ENCODE measurements around the gene SLC34A3. TPM values are rescaled to one million over a fixed set of nuclear protein-coding genes. Genes with fewer than 3 reads are reported as not detected.
"Not testable (repeated sequence)": the region's sequence is repeated elsewhere in the genome, so short reads cannot be mapped to it uniquely, and the experiment has no call there.

The SLC34A3 gene
- total RNA-seq, 4 donors from 2014 or later, result not detected

DNA sequence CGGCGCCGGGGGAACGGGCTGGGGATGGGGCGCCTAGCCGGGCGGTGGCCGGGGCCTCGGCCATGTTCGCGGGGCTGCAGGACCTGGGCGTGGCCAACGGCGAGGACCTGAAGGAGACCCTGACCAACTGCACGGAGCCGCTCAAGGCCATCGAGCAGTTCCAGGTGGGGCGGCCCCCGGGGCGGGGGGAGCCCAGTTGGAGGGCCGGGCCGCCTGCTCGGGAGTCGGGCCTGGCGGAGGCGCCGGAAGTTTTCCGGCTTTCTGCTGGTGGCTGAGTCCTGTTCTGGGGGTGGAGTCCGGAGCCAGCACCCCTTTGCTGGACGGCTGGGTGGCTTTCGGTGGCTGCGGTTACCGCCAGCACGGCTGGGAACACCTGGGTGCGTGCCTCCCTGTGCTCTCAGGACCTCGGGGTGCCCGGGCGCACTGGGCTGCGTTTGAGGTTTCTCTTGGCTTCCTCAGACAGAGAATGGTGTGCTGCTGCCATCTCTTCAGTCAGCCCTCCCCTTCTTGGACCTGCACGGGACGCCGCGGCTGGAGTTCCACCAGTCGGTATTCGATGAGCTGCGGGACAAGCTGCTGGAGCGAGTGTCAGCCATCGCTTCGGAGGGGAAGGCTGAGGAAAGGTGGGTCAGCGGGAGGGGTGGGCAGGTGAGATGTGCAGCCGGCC, 24.9 kb downstream of the SLC34A3 start:
- no CpG with 5 or more reads among the region's 51 CpGs for WGBS
- Histone ChIP-seq H3K27me3 (no peaks in the 10 kb centered on the region), H3K4me3 (peak overlapping the region; percentile 81 to 100 (median 94)), H3K9me3 (no peaks in the 10 kb centered on the region), H3K27ac (replicated peaks in 1 of 4) (peak overlapping the region; percentile 77 to 84 (median 82)), H3K4me1 (peaks cover 25 to 33% (median 27%) of the 10 kb centered on the region in 4 donors), H3K36me3 (peaks cover 0 to 38% (median 30%) of the 10 kb centered on the region in 4 donors)
- intact Hi-C loops (cut with DNase I), result no loop called here
- DNase-seq (ENCODE audit: extremely low spot score), result no peak
- TF ChIP-seq, protein P1, sequence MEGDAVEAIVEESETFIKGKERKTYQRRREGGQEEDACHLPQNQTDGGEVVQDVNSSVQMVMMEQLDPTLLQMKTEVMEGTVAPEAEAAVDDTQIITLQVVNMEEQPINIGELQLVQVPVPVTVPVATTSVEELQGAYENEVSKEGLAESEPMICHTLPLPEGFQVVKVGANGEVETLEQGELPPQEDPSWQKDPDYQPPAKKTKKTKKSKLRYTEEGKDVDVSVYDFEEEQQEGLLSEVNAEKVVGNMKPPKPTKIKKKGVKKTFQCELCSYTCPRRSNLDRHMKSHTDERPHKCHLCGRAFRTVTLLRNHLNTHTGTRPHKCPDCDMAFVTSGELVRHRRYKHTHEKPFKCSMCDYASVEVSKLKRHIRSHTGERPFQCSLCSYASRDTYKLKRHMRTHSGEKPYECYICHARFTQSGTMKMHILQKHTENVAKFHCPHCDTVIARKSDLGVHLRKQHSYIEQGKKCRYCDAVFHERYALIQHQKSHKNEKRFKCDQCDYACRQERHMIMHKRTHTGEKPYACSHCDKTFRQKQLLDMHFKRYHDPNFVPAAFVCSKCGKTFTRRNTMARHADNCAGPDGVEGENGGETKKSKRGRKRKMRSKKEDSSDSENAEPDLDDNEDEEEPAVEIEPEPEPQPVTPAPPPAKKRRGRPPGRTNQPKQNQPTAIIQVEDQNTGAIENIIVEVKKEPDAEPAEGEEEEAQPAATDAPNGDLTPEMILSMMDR (IDR thresholded peaks at IDR 0.05), result no peak
- TF ChIP-seq POLR2AphosphoS5 (IDR thresholded peaks at IDR 0.05) (no peak), EP300 (IDR thresholded peaks at IDR 0.05) (no peak), POLR2A (IDR thresholded peaks at IDR 0.05; ENCODE audit: low read depth) (no peak)

DNA sequence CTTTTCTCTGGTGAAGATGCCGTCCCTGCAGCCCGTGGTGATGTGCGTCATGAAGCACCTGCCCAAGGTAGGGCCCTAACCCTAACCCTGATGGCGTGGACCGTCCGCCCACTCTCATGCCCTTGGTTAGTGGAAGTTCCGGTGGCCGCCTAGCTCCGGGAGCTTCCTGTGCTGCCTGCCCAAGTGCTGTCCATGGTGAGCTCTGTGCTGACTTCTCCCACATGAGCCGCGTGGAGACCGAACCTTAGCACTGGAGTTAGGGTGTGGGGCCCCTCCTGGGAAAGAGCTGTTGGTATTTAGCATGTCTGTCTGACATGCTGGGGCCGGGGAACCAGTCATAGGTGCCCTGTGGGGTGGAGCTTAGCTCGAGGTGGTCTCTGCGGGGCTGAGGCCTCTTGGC, 25.7 kb downstream of the SLC34A3 start:
- DNase-seq (ENCODE audit: extremely low spot score), result no peak

DNA sequence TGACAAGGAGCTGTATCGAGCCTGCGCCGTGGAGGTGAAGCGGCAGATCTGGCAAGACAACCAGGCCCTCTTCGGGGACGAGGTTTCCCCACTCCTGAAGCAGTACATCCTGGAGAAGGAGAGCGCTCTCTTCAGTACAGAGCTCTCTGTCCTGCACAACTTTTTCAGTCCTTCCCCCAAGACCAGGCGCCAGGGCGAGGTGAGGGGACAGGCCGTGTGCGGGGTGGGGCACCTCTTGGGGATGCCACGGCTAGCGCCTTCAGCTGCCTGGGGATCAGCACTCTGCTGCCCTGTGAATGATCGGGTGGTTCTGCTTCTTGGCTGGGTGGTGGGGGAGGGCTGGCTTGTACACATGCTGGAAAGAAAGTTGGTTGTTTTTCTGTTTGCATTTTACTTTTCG, 26.2 kb downstream of the SLC34A3 start:
- H3K27me3 ChIP-seq, result no peaks in the 10 kb centered on the region
- TF ChIP-seq, protein P1 (IDR thresholded peaks at IDR 0.05), result no peak
- TF ChIP-seq POLR2A (IDR thresholded peaks at IDR 0.05; ENCODE audit: low read depth), result no peak
- TF ChIP-seq EP300 (IDR thresholded peaks at IDR 0.05), result no peak
- TF ChIP-seq POLR2AphosphoS5 (IDR thresholded peaks at IDR 0.05), result no peak
- no peak for DNase-seq (ENCODE audit: extremely low spot score)
- H3K36me3 ChIP-seq, result peaks cover 0 to 41% (median 32%) of the 10 kb centered on the region in 4 donors
- peaks cover 24 to 36% (median 27%) of the 10 kb centered on the region in 4 donors for H3K4me1 ChIP-seq
- H3K27ac ChIP-seq (replicated peaks in 1 of 4), result no peak overlapping the region
- no peaks in the 10 kb centered on the region for H3K9me3 ChIP-seq
- 94% methylated on average over 15 of the region's 15 CpGs for WGBS
- peak overlapping the region in 3 of 4 donors; percentile 81 to 100 (median 87) for H3K4me3 ChIP-seq
- intact Hi-C loops (cut with DNase I), result no loop called here

More for the DNA sequence above, 25.7 kb downstream of the SLC34A3 start:
- Histone ChIP-seq H3K27ac (replicated peaks in 1 of 4) (no peak overlapping the region), H3K4me3 (peak overlapping the region; percentile 81 to 100 (median 94)), H3K9me3 (no peaks in the 10 kb centered on the region), H3K4me1 (peaks cover 24 to 33% (median 25%) of the 10 kb centered on the region in 4 donors), H3K36me3 (peaks cover 0 to 41% (median 32%) of the 10 kb centered on the region in 4 donors), H3K27me3 (no peaks in the 10 kb centered on the region)
- TF ChIP-seq POLR2A (IDR thresholded peaks at IDR 0.05; ENCODE audit: low read depth) (no peak), POLR2AphosphoS5 (IDR thresholded peaks at IDR 0.05) (no peak), EP300 (IDR thresholded peaks at IDR 0.05) (no peak)
- TF ChIP-seq, protein P1 (IDR thresholded peaks at IDR 0.05), result no peak
- 81% methylated on average over 13 of the region's 15 CpGs for WGBS
- intact Hi-C loops (cut with DNase I), result no loop called here

DNA sequence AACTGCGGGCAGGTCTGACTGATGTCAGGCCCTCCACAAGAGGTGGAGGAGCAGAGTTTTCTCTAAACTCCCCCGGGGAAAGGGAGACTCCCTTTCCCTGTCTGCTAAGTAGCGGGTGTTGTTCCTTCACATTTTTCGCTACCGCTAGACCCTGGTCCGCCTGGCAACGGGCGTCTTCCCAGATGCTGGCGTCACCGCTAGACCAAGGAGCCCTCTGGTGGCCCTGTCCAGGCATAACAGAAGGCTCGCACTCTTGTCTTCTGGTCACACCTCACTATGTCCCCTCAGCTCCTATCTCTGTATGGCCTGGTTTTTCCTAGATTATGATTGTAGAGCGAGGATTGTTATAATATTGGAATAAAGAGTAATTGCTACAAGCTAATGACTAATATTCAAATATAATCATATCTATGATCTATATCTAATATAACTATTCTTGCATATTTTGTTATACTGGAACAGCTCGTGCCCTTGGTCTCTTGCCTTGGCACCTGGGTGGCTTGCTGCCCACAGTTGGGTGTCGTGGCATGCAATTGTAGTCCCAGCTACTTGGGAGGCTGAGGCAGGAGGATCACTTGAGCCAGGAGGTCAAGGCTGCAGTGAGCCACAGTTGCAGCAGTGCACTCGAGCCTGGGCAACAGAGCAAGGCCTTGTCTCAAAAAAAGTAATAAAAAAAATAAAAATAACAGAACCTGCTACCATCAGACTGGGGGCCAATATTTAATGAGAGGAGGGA, 31.6 kb downstream of the SLC34A3 start:
- 29% methylated on average over 15 of the region's 15 CpGs for WGBS
- H3K27ac ChIP-seq (replicated peaks in 1 of 4), result not testable (repeated sequence)

More for the DNA sequence above, 31.6 kb downstream of the SLC34A3 start:
- intact Hi-C loops (cut with DNase I); DNase-seq (ENCODE audit: extremely low spot score); H3K27me3 ChIP-seq; H3K9me3 ChIP-seq; H3K4me1 ChIP-seq; H3K4me3 ChIP-seq: not testable (repeated sequence)
- H3K36me3 ChIP-seq, result peaks cover 27 to 72% (median 62%) of the 10 kb centered on the region in 4 donors
- TF ChIP-seq, protein P1 (IDR thresholded peaks at IDR 0.05), result peak; percentile 34 to 55 (median 50)
